Activated CD4-positive, alpha-beta T cell treated with anti-CD3 and anti-CD28 coated beads for 4 hours (primary cell): Measurements from ENCODE around the gene ZDHHC14.

Experiments used
- DNase-seq, 2 donors: peaks; one replicate each; pipeline ENCODE4 v3.0.0-alpha.2; 2020

Gene ZDHHC14

GRCh38 chr6:157632821-157633220 lies 251.8 kb downstream of the ZDHHC14 start:
- no peak for DNase-seq

GRCh38 chr6:157634546-157634945 lies 253.6 kb downstream of the ZDHHC14 start:
- no peak for DNase-seq

DNA sequence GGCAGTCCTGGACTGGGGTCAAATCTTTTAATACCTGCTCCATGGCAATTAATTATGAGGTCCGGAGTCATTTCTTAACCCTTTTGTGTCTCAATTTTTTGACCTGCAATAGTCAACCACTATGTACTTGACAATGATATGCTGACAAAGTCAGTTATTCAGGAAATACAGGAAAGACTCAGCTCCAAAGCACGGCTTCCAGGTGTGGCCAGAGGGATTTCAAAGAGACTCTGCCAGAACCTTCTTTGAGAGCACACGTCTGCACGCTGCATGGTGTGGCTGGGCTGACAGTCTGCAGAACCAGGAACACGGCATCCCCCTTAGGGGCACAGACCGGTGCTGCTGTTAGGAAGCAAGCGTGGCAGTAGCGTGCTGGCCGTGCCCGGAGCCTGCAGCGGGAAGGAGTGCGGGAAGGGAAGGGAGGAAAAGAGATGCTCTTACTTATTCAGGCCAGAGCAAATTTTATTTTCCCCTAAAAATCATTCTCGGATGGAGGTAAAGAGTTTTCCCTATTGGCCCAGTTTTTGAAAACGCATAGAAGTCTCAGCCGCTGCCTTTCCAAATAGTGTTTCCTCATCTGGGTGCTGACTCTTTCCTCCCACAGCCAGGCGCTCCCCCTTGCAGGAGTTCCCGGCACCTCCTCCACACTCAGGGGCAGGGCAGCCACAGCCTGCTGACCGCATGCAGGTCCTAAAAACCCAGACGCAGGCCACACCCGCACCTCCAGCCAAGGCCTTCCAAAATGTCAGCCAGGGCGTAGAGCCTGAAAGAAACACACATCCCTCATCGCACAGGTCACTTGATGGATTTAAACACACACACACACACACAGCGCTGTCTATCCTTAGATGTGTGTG lies 254.6 kb downstream of the ZDHHC14 start:
- no peak for DNase-seq

GRCh38 chr6:157637516-157637915 lies 256.5 kb downstream of the ZDHHC14 start:
- no peak for DNase-seq

- DNase-seq, result no peak
Measured at GRCh38 chr6:157637941-157638662, 257.1 kb downstream of the ZDHHC14 start.

DNA sequence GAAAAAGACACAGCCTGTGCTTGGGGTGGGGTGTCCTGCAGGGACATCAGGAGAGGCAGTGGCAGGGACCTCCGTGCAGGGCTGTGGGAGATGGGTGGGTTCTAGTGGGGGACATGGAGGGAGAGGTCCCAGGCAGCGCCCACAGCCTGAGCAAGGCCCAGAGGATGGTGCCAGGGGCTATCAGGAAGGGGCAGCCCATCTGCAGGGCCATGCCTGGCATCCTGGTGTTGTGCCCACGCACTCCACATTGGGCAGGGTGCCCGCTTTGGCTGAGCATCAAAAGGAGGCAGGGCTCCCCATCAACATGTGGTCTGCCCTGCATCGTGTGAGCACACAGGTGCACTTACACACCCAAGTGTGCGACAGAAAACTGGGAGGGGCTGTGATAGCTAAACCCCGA lies 257.8 kb downstream of the ZDHHC14 start:
- DNase-seq, result no peak

GRCh38 chr6:157640746-157641451 lies 259.9 kb downstream of the ZDHHC14 start:
- no peak for DNase-seq

DNA sequence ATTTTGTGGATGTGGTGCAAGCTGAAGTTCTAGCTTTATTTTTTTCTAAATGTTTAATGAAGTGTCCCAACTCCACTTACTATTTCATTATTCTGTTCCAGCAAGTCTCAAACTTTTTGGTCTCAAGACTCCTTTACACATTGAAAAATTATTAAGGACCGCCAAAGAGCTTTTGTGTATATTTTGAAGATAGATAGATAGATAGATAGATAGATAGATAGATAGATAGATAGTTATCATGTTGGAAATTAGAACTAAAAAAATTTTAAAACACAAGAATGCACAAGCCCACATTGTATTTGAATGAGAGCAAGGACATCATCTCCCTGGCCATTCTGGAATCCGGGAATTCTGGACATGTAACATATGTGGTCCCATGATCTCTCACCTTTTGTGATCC lies 260.8 kb downstream of the ZDHHC14 start:
- DNase-seq, result no peak

DNA sequence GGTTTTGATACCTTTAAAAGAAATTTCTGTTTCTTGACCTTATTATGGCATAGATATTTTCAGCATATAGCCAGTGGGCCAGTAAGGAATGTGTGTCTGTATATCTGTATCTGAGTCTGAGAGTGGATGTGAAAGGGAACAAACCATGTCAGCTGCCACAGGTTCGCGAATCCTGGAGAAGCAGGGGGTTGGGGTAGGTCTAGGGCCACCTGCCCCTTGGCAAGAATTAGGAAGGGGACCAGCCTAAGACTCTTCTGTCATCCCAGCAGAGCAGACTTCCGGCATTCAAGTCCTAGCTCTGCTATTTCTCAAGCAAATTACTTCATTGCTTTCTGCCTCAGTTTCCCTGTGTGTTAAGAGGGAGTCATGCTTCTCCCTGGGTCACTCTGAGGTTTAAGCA lies 261.7 kb downstream of the ZDHHC14 start:
- DNase-seq, result no peak

DNA sequence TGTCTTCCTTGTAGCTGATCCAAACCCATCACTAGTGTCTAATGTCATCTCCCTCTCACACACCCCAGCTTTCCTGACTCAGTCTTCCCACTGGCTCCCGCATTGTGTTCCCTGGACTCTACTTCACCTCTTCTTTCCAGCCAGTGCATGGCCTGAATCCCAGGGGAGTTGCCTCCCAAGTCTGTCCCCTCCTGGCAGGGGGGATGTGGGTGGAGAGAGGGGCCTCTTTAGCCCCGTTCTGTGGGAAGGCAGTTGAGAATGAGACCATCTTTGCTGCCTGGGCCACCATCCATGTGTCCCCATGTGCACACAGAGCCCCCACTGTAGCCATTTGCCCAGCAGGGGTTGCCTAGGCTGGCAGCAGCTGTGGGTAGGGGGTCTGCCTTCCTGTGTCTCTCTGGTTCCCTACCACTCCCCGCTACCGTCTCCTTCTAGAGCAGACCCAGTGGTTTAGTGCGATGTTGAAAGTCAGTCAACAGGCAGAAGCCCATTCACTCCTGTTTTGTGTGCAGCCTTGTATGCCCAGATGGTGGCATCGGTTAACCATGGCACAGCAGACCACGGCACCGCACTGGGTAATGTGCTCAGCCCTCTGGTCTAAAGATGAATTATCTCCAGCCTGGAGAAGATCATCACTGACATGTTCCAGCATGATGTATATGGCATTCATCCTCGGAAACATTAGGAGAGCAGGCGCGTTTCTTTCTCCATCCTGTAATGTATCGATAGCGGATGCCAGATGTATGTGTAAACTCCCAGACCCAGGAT lies 263.2 kb downstream of the ZDHHC14 start:
- peak; percentile 33 to 38 for DNase-seq

GRCh38 chr6:157645201-157645795 lies 264.3 kb downstream of the ZDHHC14 start:
- no peak for DNase-seq

GRCh38 chr6:157646012-157646411 lies 265.0 kb downstream of the ZDHHC14 start:
- no peak for DNase-seq

DNA sequence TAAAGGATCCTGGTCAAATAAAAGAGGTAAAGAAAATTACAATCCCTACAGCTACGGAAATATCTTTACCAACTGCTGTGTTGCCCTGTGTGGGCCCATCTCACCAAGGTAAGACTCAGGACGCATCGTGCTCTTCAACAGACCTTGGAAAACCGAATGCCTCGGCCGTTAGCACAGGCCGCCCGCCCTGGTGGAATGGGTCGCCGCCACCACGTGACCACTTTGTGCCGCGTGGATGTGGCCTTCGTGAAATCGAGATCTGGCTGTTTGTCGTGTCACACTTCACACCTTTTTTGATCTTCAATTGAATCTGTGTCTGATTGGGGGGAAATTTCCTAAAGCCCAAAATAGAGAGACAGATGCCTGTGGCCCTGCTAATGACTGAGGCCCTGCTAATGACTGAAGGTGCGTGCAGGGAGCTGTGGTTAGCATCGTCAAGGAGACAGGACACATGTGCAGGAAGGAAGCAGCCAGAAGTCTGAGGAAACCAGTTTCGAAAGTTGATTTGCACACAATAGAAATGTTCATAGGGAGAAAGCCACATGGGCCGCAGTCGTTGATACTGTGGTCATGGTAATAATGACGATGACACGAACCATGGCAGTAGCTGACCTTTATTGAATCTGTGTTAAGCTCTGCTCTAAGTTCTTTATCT lies 266.4 kb downstream of the ZDHHC14 start:
- DNase-seq, result no peak

DNA sequence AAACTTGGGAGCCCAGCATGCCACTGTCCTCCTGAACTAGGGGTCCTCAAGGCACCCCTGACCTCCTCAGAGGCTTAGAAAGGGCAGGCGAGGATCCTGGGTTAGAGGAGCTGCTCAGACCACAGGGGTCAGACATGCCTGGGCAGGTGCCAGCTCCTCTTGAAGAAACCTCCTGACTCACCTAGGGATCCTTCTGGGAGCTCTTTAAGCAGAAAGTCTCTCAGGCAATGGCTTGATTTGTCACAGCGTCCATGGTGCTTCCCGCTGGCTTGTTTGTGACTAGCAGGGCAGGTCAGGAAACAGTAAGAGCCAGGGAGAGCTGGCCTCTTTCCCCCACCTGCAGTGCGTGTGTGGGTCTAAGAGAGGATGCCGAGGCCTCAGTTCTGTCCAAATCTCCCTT lies 267.6 kb downstream of the ZDHHC14 start:
- no peak for DNase-seq

DNA sequence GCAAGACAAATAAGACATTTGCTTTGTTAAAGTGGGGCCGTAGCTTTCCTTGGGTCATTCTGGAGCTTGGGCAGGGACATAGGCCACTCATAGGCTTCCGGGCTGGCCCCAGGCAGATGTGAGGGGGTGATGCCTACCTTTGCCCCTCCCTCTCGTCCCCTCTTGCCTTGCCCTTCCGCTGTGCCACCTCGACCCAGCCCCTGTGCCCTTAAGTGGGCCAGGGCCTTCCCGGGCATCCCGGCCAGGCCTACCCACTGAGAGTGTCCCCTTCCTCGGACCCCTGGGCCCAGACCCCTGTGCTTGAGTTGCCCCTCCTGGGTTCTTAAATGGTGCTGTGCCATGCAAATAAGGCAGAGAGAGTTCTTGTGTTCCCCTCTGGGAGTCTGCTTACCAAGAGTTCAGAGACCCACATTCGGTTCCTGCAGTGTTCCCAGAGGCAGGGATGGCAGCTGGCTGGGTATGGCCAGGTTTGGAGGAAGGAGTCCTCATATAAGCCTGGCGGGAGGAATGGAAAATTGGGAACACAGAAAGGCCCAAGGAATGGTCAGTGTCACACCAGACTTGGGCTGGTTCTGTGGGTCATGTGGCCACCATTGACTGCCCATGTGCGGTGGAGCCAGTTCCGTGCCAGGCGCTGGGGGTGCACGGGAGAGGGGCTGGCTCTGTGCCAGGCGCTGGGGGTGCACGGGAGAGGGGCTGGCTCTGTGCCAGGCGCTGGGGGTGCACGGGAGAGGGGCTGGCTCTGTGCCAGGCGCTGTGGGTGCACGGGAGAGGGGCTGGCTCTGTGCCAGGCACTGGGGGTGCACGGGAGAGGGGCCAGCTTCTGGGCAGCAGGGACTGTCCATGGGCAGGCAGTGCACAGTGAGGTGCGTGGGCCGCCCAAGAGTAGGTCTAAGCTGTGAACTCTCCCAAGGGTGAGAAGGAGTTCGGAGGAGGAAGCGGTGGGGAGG lies 268.6 kb downstream of the ZDHHC14 start:
- no peak for DNase-seq

DNA sequence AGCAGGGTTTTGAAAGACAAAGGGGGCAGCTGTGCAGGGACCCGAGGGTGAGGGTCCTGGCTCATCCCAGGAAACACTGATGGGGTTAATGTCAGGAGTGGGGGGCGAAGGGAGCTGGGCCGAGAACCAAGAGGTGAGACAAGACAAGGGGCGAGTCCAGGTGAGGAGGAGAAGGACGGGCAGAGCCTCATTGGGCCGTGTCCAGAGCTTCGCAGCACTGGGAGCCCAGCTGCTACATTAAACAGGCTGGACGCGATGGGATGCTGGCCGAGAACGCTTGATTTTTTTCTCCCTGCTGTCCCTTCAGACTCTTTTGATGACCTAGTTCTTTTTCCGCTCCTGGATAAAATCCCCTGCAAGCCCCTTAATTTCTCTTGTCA lies 269.3 kb downstream of the ZDHHC14 start:
- no peak for DNase-seq

GRCh38 chr6:157650801-157651200 lies 269.8 kb downstream of the ZDHHC14 start:
- no peak for DNase-seq

DNA sequence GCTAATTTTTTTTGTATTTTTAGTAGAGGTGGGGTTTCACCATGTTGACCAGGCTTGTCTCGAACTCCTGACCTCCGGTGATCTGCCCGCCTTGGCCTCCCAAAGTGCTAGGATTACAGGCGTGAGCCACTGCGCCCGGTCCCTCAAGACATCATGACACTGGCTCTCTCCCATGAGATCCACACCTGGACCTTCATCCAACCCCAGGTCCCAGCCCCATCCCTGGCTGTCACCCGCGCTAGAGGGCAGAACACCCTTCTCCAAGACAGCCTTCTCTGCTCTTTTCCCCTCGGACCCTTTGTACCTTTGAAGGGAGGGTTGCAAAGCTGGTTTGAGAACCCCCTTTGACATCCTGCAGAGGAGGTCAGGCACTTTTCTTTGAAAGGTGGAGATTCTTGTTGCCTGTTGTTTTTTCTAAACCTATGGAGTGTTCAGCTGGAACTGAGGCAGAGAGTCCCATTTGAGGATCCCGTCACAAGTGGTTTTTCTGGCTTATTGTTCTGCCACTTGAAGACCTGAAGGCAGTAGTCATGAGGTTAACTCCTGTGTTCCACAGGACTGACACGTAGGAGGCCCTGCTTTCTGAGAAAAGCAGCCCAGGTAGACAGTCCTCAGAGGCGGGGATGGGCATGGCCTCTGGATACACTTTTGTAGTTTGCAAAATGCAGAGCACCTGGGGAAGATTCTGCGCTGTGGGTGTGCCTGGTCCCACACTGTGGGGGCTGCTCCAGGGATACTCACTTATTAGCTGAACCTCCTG lies 270.9 kb downstream of the ZDHHC14 start:
- no peak for DNase-seq

GRCh38 chr6:157652601-157653363 lies 271.8 kb downstream of the ZDHHC14 start:
- DNase-seq, result no peak
